HG03097 (cell line): ENCODE data around the gene DDX31.
A peak's percentile ranks its signal among the peaks of the same experiment; 100 is the strongest.

ENCODE experiments used
- ATAC-seq: cut with Tn5 transposase; IDR thresholded peaks from one replicate; pipeline ENCODE4 v1.9.1; 2021; ENCODE audit not compliant: unreplicated experiment, low FRiP score

Gene DDX31

GRCh38 chr9:132674485-132674884, 4.7 kb upstream of the DDX31 start:
- no peak for ATAC-seq

- no peak for ATAC-seq
Observed at GRCh38 chr9:132673355-132673754, 3.6 kb upstream of the DDX31 start.

GRCh38 chr9:132672413-132672690, 2.6 kb upstream of the DDX31 start:
- ATAC-seq: no peak

GRCh38 chr9:132671620-132672412, 2.0 kb upstream of the DDX31 start:
- ATAC-seq: no peak

GRCh38 chr9:132670457-132671391, 941 bp upstream of the DDX31 start, which contains the start of gene GTF3C4:
TSS of gene GTF3C4 (plus strand) at chr9:132670464. CDS start at chr9:132670599, 135 bp downstream.
- ATAC-seq: peak; percentile 33

GRCh38 chr9:132669319-132669697, 475 bp downstream of the DDX31 start:
- ATAC-seq: no peak

- no peak for ATAC-seq
Observed at GRCh38 chr9:132663851-132664250, 5.9 kb downstream of the DDX31 start.

GRCh38 chr9:132663117-132663516, 6.7 kb downstream of the DDX31 start:
- no peak for ATAC-seq

GRCh38 chr9:132662152-132662945, 7.4 kb downstream of the DDX31 start:
- ATAC-seq: no peak

- no peak for ATAC-seq
Observed at GRCh38 chr9:132656299-132656698, 13.5 kb downstream of the DDX31 start.

- no peak for ATAC-seq
Observed at GRCh38 chr9:132651259-132651658, 18.5 kb downstream of the DDX31 start.

- no peak for ATAC-seq
Observed at GRCh38 chr9:132648685-132649084, 21.1 kb downstream of the DDX31 start.

- no peak for ATAC-seq
Observed at GRCh38 chr9:132648283-132648682, 21.5 kb downstream of the DDX31 start.

- no peak for ATAC-seq
Observed at GRCh38 chr9:132647806-132648205, 22.0 kb downstream of the DDX31 start.

- ATAC-seq: no peak
Observed at GRCh38 chr9:132647355-132647754, 22.4 kb downstream of the DDX31 start.

- no peak for ATAC-seq
Observed at GRCh38 chr9:132646726-132647125, 23.1 kb downstream of the DDX31 start.

- no peak for ATAC-seq
Observed at GRCh38 chr9:132645711-132646110, 24.1 kb downstream of the DDX31 start.

- no peak for ATAC-seq
Observed at GRCh38 chr9:132645306-132645705, 24.5 kb downstream of the DDX31 start.

GRCh38 chr9:132644251-132644650, 25.5 kb downstream of the DDX31 start:
- no peak for ATAC-seq

- ATAC-seq: no peak
Observed at GRCh38 chr9:132641216-132641615, 28.6 kb downstream of the DDX31 start.

- ATAC-seq: no peak
Observed at GRCh38 chr9:132639322-132639721, 30.5 kb downstream of the DDX31 start.
